OCI-LY7 (cell line): ENCODE results near the gene PRAF2. TPM values are rescaled to one million over a fixed set of nuclear protein-coding genes. Genes with fewer than 3 reads are reported as not detected.
A peak's percentile ranks its signal among the peaks of the same experiment; 100 is the strongest.

Experiments
- BruUV-seq: library from RNA; stranded (reverse); fragments of 400-500 nt; replicated peaks from 2 replicates; lab custom pipeline; 2021; lab: Mats Ljungman, UMichigan
- CTCF ChIA-PET: fragments of 300-600 bp; sonication (Branson Sonifier 250); formaldehyde crosslinking; loops from one replicate; lab custom pipeline; 2022; ENCODE audit warnings: antibody characterized with exemption; ENCODE audit not compliant: unreplicated experiment; lab: Charles Lee
- POLR2A ChIA-PET: fragments of 300-600 bp; sonication (Branson Sonifier 250); formaldehyde crosslinking; loops from one replicate; lab custom pipeline; 2022; ENCODE audit warnings: antibody characterized with exemption; lab: Charles Lee
- DNase-seq: peaks from one replicate; pipeline ENCODE4 v3.0.0-alpha.2; 2015; ENCODE audit warnings: low spot score
- H2AFZ ChIP-seq: fragments of 200-600 bp; sonication (generic), shearing (Covaris generic); 2 replicates; pipeline ENCODE4 v1.6.1; 2014; ENCODE audit warnings: mild to moderate bottlenecking, antibody characterized with exemption, low read length, moderate library complexity
- H3K27ac ChIP-seq: fragments of 200-600 bp; sonication (generic); 2 replicates; pipeline ENCODE4 v1.5.1; 2014; ENCODE audit warnings: mixed run types, low read depth, mild to moderate bottlenecking, moderate library complexity, low read length, inconsistent platforms; ENCODE audit not compliant: poor library complexity, severe bottlenecking
- H3K36me3 ChIP-seq: fragments of 200-600 bp; sonication (generic); 2 replicates; pipeline ENCODE4 v1.6.1; 2014; ENCODE audit warnings: mild to moderate bottlenecking, antibody characterized with exemption, low read length, moderate library complexity, mixed read lengths; ENCODE audit not compliant: insufficient read depth
- H3K4me1 ChIP-seq: fragments of 200-600 bp; sonication (generic); 2 replicates; pipeline ENCODE4 v1.5.1; 2014; ENCODE audit warnings: mild to moderate bottlenecking, low read length; ENCODE audit not compliant: insufficient read depth, poor library complexity, severe bottlenecking
- H3K4me2 ChIP-seq: fragments of 200-600 bp; sonication (generic); 2 replicates; pipeline ENCODE4 v1.6.1; 2014; ENCODE audit warnings: mild to moderate bottlenecking, low read length
- H3K4me3 ChIP-seq: fragments of 200-600 bp; sonication (generic); 2 replicates; pipeline ENCODE4 v1.5.1; 2014; ENCODE audit warnings: mild to moderate bottlenecking, low read depth, low read length; ENCODE audit not compliant: poor library complexity, severe bottlenecking
- H3K79me2 ChIP-seq: fragments of 200-600 bp; sonication (generic); 2 replicates; pipeline ENCODE4 v1.6.1; 2016; ENCODE audit warnings: low read depth, mild to moderate bottlenecking, low read length, moderate library complexity, mixed read lengths; ENCODE audit not compliant: insufficient read depth
- H3K9me2 ChIP-seq: fragments of 200-600 bp; sonication (generic); 2 replicates; pipeline ENCODE4 v1.6.1; 2016; ENCODE audit warnings: mild to moderate bottlenecking, low read length, mixed read lengths; ENCODE audit not compliant: insufficient read depth
- H3K9me3 ChIP-seq: fragments of 200-600 bp; sonication (generic); 2 replicates; pipeline ENCODE4 v1.6.1; 2014; ENCODE audit warnings: mild to moderate bottlenecking, mixed run types, low read length, mixed read lengths
- H4K20me1 ChIP-seq: fragments of 200-600 bp; sonication (generic); 2 replicates; pipeline ENCODE4 v1.6.1; 2014; ENCODE audit warnings: mild to moderate bottlenecking, antibody characterized with exemption, low read length, moderate library complexity, mixed read lengths; ENCODE audit not compliant: insufficient read depth
- CTCF ChIP-seq: fragments of 200-600 bp; sonication (generic); conservative IDR thresholded peaks from 2 replicates; pipeline ENCODE4 v1.5.1; 2014; ENCODE audit warnings: mild to moderate bottlenecking, antibody characterized with exemption, low read length, moderate library complexity, mixed read lengths
- EZH2phosphoT487 ChIP-seq: fragments of 200-600 bp; sonication (generic); IDR thresholded peaks from 2 replicates; pipeline ENCODE4 v1.6.1; 2018; ENCODE audit warnings: low read depth, borderline replicate concordance, mild to moderate bottlenecking, mixed run types, antibody characterized with exemption, low read length, moderate library complexity, mixed read lengths
- intact Hi-C: fragments of 100-400 bp; cut with micrococcal nuclease; formaldehyde crosslinking; loops from one replicate; pipeline ENCODE4 v1.10.0; 2022; ENCODE audit not compliant: unreplicated experiment
- total RNA-seq, 2 experiments: library from RNA; depleted of rRNA in 1 of 2; stranded (reverse); fragments of >200 nt in 1 of 2; shearing (Covaris generic) in 1 of 2; gene quantifications; 2 replicates each; pipeline ENCODE4 v1.2.3, GENCODE V29; 2014 to 2022

Gene PRAF2
- total RNA-seq, 2 experiments from 2014 or later: 2.3 to 20.3 TPM

GRCh38 chrX:49089553-49089952 is 15.8 kb upstream of the PRAF2 start:
- H3K4me3 ChIP-seq: no peak overlapping the region
- no peak for TF ChIP-seq EZH2phosphoT487
- no peak for TF ChIP-seq CTCF
- DNase-seq: no peak
- POLR2A ChIA-PET: no interaction called here
- H3K4me1 ChIP-seq: no peaks in the 10 kb centered on the region
- intact Hi-C loops: no loop called here
- no peaks in the 10 kb centered on the region for H3K9me2 ChIP-seq
- no peak overlapping the region for H2AFZ ChIP-seq
- H4K20me1 ChIP-seq: no peaks in the 10 kb centered on the region
- H3K9me3 ChIP-seq: no peaks in the 10 kb centered on the region
- H3K4me2 ChIP-seq: no peak overlapping the region
- BruUV-seq: no TSS peak
- H3K79me2 ChIP-seq: no peaks in the 10 kb centered on the region
- H3K27ac ChIP-seq: no peak overlapping the region
- CTCF ChIA-PET: no interaction called here
- no peaks in the 10 kb centered on the region for H3K36me3 ChIP-seq

- H4K20me1 ChIP-seq: no peaks in the 10 kb centered on the region
- no peaks in the 10 kb centered on the region for H3K9me3 ChIP-seq
- ChIA-PET POLR2A (interaction anchor here (0.6 to 0.7 kb wide), 2 partner anchors 12 to 31 kb away, joined by 3 to 4 read pairs; no protein-coding TSS in a partner anchor), CTCF (no interaction called here)
- TF ChIP-seq CTCF (no peak), EZH2phosphoT487 (no peak)
- BruUV-seq: TSS peak; percentile 74
- no peak for DNase-seq
- H3K36me3 ChIP-seq: no peaks in the 10 kb centered on the region
- H3K27ac ChIP-seq: no peak overlapping the region
- intact Hi-C loops: no loop called here
- no peaks in the 10 kb centered on the region for H3K79me2 ChIP-seq
- H3K4me2 ChIP-seq: no peak overlapping the region
- H3K4me1 ChIP-seq: peaks cover 4% of the 10 kb centered on the region
- no peaks in the 10 kb centered on the region for H3K9me2 ChIP-seq
- no peak overlapping the region for H2AFZ ChIP-seq
- no peak overlapping the region for H3K4me3 ChIP-seq
Observed at GRCh38 chrX:49082271-49082871, 8.6 kb upstream of the PRAF2 start.
